RKO (cell line): Measurements from ENCODE around the gene OTOP2.

Experiments used
- DNase-seq: peaks from one replicate; pipeline ENCODE4 v3.0.0-alpha.2; 2016; ENCODE audit warnings: low spot score

The OTOP2 gene

DNA sequence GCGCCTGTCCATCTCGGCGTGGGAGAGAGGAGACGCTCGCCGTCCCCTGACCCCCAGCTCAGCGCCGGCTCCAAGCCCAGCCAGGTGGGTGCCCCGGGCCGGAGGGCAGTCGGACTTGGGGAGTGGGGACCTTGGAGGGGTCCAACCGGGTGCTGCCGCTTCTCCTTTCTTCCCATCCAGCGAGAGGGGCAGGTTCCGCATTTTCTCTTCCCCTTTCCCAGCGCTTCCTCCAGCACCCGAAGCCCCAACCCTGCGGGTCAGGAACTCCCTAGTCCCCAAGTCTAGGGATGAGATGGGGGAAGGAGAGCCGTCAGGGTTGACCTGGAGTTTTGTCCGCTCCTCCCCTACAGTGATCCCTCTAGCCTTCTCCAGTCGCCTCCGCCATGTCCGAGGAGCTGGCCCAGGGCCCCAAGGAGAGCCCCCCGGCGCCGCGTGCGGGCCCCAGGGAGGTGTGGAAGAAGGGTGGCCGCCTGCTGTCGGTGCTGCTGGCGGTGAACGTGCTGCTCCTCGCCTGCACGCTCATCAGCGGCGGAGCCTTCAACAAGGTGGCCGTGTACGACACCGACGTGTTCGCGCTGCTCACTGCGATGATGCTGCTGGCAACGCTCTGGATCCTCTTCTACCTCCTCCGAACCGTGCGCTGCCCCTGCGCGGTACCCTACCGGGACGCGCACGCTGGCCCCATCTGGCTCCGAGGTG is at the start of gene OTOP2:
TSS of gene OTOP2 (plus strand) at position 24 of the 699 bp plus-strand sequence. CDS start at position 384, 360 bp downstream.
- no peak for DNase-seq

- DNase-seq, result no peak
Observed at GRCh38 chr17:74874615-74875037, 49.4 kb upstream of the OTOP2 start.

- no peak for DNase-seq
Observed at GRCh38 chr17:74875155-74875976, 48.7 kb upstream of the OTOP2 start.

DNA sequence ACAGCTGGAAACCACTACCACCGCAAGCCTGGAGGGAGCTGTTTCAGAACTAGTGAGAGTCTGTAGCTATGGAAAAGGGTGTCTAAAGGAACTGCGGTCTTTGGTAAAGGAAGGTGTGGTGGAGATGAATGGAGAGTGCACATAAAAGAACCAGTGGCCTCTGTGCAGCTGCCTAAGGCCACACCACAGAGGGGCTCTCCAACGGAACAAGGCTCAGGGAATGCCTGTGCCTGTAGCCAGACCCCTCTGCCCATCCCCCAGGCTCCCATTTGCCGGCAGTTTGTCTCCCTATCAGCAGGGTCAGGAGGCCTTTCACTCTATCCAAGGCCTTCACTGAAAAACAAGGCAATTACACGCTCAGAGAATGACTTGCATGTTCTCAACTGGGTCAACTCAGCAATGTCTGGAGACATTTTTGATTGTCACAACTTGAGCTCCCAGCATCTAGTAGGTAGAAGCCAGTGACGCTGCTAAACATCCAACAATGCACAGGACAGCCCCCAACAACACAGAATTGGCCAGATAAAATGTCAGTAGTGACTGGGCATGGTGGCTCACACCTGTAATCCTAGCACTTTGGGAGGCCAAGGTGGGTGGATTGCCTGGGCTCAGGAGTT is 48.0 kb upstream of the OTOP2 start:
- no peak for DNase-seq

DNA sequence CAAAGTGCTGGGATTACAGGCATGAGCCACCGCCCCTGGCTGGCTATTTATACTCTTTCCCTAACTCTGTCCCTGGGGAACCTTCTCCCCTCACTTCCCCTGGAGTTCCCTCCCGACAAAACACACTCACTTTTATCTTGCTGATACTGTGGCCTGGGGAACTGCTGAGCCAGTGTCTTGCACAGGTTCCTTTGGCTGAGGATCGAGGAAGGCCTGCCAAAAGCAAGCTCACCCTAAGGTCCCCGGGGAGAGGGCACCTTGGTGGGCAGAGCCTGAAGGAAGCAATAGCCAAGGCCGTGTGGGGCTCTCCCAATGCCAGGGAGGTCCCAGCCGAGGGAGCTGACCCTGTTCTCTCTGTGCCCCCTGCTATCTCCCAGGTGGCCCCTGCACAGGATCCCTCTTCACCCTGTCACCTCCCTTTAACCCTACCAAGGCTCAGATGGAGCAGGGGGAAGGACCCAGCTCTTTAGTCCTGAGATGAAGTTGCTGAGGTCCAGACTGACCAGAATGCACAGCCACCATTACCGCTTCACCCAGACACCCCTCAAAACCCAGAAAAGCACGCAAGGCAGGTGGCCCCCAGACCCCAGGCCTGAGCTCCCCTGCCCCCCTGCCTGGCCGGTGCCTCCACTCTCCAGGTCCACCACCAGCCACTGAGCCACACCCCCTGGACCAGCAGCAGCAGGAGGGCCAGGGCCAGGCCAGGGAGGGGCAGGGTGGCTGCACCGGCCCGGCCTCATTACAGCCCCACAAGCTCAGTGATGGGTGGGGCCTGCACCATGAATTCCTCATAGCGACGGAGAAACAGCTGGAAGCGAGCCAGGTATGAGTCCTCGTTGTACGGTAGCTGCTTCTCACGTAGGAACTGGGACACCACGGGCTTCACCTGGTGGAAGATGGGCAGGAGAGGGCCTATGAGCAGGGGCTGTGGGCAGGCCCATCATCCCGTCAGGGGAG is 46.2 kb upstream of the OTOP2 start:
- no peak for DNase-seq

- DNase-seq, result no peak
Observed at GRCh38 chr17:74878658-74879057, 45.4 kb upstream of the OTOP2 start.

DNA sequence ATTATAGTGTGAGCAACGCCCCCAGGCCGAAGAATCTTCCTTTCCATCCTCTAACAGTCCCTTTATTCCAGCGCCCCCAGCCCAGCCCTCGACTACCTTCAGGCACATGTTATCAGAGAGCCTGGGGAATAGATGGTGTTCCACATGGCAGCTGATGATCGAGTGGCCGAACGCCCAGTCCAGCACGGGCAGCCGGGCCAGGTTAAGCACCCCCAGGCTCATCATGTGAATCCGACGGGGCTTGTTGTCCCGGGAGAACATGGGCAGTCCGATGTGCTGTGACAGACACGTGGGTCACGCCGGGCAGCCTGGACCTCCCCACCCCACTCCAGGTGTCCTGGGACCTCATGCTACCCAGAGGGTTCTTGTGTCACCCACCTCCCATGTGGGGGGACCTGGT is 44.8 kb upstream of the OTOP2 start:
- DNase-seq, result no peak

GRCh38 chr17:74881073-74881472 is 43.0 kb upstream of the OTOP2 start:
- DNase-seq, result no peak

GRCh38 chr17:74882517-74883240 is 41.4 kb upstream of the OTOP2 start:
- no peak for DNase-seq

- DNase-seq, result no peak
Observed at GRCh38 chr17:74883241-74883745, 40.8 kb upstream of the OTOP2 start.

DNA sequence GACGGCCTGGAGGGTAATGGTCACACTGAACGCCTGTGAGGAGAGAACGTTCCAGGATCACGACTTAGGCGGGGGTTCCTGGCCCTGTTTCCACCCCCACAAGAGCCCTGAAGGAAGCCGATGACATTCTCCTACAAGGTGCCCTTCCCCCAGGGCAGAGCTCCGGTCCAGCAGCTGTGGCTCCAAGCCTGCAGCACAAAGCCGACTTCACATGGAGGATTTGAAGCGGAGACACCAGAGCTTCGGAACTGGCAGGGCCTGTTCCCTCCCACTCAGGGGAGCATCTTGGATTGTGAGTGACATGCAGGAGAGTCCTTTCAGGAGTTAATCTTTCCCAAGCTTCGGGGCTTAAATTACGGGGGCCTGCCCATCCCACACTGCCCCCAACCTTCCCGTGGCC is 35.6 kb upstream of the OTOP2 start:
- no peak for DNase-seq

DNA sequence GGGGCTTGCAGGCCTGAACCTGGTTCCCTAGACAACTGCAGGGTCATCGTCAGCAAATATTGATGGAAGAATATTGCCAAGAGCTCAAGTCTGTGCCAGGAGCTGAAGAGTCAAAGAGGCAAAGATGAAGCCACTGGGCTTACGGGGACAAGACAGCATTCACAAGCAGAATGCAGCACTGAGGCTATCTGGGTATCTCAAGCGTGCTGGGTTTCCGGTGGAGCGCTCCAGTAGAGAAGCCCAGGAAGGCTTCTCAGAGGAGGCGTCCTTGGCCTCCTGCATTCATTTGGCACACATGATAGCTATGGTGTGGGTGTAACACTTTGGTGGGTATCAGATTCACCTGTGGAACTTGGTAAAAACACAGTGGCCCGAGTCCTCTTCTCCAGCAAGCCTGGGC is 33.5 kb upstream of the OTOP2 start:
- no peak for DNase-seq

DNA sequence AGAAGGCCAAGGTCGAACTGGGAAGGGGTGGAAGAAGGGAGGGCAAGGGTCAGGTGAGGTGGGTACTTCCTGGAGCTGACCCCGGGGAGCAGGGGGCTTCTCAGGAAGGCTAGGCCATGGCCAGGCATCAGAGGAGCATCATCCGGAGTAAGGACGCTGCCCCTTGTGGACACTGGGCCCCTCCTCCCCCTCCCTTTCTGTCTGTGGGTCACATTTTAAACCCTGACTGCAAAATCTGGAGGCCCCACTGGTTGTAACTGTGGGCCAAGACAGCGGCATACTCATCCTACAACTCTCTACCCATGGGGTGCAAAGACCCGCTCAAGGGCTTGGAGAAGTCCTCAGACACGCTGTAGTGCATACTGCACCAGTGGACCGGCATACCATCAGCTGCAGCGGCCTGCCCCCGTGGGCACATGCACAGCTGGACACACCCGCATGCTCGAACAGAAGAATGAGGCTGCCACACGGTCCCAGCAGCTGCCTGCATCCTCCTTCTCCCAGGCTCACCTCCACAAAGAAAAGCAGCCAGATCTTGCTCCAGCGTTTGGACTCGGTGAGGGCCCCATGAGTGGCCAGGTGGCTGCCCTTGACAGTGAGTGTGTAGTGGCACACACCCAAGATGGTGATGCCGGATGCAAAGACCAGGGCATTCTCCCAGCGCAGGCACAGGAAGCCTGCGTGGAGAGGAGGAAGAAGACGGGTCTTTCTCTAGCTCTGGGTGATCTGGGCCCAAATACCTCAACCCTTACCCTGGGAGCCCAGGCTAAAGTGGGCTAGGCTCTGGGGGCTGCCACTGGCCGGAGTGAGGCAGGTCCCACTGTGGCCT is 31.8 kb upstream of the OTOP2 start:
- DNase-seq, result no peak

GRCh38 chr17:74892974-74893911 is 30.8 kb upstream of the OTOP2 start, which contains the start of gene FADS6:
FADS6 (minus strand) TSS chr17:74893633; CDS start chr17:74893595, 38 bp downstream.
- no peak for DNase-seq

DNA sequence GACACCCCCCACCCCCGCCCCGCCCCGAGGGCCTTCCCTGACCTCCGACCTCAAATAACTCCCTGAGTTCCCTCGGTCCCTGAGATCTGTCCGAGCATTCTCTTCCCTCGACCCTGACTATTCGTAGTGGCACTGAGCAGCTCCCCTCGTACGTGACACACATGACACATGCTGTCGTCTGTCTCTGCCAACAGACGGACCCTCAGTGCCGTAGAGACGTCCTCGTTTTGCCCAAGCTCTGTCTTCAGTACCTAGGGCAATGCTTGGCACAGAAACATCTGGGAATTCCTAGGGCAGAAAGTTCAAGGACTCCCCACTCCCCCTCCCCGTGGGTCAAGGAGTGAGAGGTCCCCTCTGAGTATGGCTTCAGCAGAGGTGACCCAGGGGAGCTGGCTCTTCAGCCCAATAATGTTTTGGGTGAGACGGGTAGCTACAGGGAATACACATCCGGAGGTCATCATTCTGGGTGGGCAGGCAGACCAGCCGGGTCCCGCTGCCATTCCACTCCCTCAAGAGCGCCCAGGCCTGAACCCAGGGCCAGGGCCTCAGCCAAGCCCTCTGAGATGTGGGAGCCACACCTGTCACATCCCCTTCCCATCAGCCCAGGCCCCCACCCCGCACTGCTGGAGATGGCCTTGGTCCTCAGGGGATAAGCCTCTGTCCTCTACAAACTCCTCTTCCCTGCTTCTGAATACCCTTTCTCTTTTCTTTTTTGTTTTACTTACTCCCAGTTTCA is 30.0 kb upstream of the OTOP2 start:
- no peak for DNase-seq

DNA sequence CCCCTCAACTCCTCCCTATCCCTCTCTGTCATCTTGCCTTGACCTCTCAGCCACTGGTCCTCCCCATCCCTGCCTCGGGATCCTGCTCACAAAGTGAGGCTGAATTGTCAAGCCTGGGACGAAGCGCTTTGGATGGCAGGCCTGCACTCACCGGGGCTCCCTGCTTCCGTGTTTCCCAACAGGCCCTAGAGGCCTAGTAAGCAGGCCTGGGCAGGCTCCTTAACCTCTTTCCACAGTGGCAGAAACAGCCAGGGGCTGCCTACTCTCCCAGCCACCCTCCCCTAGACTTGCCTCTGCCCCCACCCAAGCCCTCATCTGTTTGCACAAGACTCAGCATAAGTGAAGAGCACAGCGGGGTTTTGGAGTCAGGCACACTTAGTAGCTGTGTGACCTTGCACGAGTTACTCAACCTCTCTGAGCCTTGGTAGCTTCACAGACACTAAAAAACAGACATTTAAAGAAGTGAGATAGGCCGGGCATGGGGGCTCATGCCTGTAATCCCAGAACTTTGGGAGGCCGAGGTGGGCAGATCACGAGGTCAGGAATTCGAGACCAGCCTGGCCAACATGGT is 25.6 kb upstream of the OTOP2 start:
- DNase-seq, result no peak

GRCh38 chr17:74900208-74900607 is 23.9 kb upstream of the OTOP2 start:
- DNase-seq, result no peak
